Measurements from ENCODE around the gene ZNF385D. TPM values are rescaled to one million over a fixed set of nuclear protein-coding genes. Genes with fewer than 3 reads are reported as not detected.

Gene ZNF385D
- total and polyA plus RNA-seq, 5 donors from 2014 or later, result 2.7 TPM; not detected in 4

DNA sequence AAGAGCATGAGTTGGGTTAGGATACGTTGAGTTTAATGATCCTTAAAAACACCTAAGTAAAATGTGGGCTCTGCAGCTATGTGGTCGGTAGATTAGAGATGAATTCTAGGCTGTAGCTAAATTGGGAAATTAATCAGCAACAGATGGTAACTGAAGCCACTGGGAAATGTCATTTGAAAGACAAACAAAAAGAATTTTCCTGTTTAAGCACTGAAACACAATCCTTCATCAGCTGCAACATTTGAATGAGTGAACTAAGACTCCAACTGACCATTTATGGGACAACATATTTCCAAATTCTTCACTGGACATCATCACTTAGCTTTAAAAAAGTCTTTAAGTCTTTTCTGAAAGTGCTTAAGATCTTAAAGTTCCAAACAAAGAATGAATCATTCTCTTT lies 226.9 kb downstream of the ZNF385D start:
- H3K4me3 ChIP-seq (ENCODE audit: low read depth, low read length), result no peak overlapping the region
- Mint-ChIP-seq H3K9me3 (peaks cover 0 to 12% (median 4%) of the 10 kb centered on the region in 7 donors), H3K27ac (no peak overlapping the region), H3K4me1 (no peaks in the 10 kb centered on the region), H3K36me3 (no peaks in the 10 kb centered on the region), H3K27me3 (no peaks in the 10 kb centered on the region), H3K4me3 (no peak overlapping the region)
- H3K27ac ChIP-seq (ENCODE audit: insufficient read depth, low read length, poor library complexity, severe bottlenecking), result no peak overlapping the region
- peaks cover 0 to 3% of the 10 kb centered on the region in 2 experiments for H3K9me3 ChIP-seq (ENCODE audit: control insufficient read depth in 2 of 2, low read length in 2 of 2)
- ATAC-seq (ENCODE audit: low read depth in 2 of 2) (no peak), DNase-seq (no peak)
- no peaks in the 10 kb centered on the region for H3K4me1 ChIP-seq (ENCODE audit: control insufficient read depth, insufficient read depth, low read length, poor library complexity, severe bottlenecking)
- no peaks in the 10 kb centered on the region for H3K27me3 ChIP-seq (ENCODE audit: control insufficient read depth, insufficient read depth, low read length)
- no peaks in the 10 kb centered on the region for H3K36me3 ChIP-seq (ENCODE audit: control insufficient read depth, insufficient read depth, low read length)

DNA sequence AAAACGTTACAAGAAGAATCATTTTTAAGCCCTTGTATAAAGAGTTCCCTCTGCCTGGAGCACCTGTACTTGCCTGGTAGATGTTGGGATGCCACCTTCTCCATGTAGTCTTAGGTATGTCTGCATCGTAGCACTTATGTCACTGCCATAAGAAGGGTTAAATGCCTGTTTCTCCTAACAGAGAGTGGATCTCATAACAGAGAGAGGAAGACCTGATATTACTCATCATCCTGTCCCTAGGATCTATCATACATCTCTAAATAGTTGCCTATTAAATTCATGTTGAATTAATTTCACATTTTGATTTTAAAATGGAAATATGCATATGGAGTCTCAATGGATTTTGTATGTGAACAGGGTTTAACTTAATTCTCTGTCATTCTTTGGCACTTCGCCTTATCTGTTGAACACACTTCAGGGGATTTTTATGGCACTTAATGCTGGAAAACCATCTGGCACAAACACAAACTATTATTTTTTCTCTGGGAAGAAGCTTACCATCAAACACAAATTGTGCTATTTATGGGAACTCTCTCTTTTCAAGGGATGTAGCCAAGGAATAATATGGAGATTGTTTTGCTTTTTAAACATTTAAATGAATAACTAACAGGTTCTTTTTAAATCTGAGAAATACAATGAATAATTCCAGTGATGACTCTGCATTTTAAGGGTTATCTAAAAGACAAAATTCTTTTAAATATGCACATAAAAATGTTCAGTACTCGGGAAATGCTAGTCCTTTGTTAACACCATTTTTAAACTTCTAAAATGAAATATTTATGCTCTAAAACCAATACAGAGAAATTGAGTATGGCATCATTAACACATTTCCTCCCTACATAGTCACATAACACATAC lies 230.7 kb downstream of the ZNF385D start:
- ATAC-seq (ENCODE audit: low read depth in 2 of 2) (no peak), DNase-seq (no peak)
- Histone ChIP-seq H3K4me3 (ENCODE audit: low read depth, low read length) (no peak overlapping the region), H3K27ac (ENCODE audit: insufficient read depth, low read length, poor library complexity, severe bottlenecking) (no peak overlapping the region), H3K36me3 (ENCODE audit: control insufficient read depth, insufficient read depth, low read length) (no peaks in the 10 kb centered on the region), H3K27me3 (ENCODE audit: control insufficient read depth, insufficient read depth, low read length) (no peaks in the 10 kb centered on the region), H3K9me3 (ENCODE audit: control insufficient read depth in 2 of 2, low read length in 2 of 2) (no peaks in the 10 kb centered on the region), H3K4me1 (ENCODE audit: control insufficient read depth, insufficient read depth, low read length, poor library complexity, severe bottlenecking) (no peaks in the 10 kb centered on the region)
- no peaks in the 10 kb centered on the region for H3K27me3 Mint-ChIP-seq
- no peaks in the 10 kb centered on the region for H3K4me1 Mint-ChIP-seq
- no peak overlapping the region for H3K27ac Mint-ChIP-seq
- H3K9me3 Mint-ChIP-seq, result peaks cover 0 to 8% (median 4%) of the 10 kb centered on the region in 7 donors
- no peaks in the 10 kb centered on the region for H3K36me3 Mint-ChIP-seq
- no peak overlapping the region for H3K4me3 Mint-ChIP-seq

DNA sequence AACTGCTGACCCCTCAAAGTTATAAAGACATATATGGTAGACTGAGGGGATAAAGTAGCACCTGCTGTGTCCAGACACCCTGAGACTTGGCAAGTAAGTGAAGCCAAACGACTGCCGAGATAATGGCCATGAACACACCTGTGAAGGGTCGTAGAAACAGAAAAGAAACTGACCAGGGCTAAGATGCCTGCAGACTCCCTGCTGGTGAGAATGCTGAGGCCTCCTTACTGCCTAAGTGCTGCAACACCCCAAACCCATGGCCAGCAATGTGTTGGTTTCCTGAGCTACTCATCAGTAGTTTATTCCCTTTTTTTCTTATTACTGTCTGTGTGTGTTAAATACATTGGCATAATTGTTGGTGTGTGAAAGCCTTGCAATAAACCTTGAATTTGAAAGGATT lies 233.8 kb downstream of the ZNF385D start:
- Mint-ChIP-seq H3K36me3 (no peaks in the 10 kb centered on the region), H3K9me3 (peaks cover 0 to 8% (median 2%) of the 10 kb centered on the region in 7 donors), H3K27me3 (no peaks in the 10 kb centered on the region), H3K27ac (no peak overlapping the region), H3K4me1 (no peaks in the 10 kb centered on the region), H3K4me3 (no peak overlapping the region)
- H3K27me3 ChIP-seq (ENCODE audit: control insufficient read depth, insufficient read depth, low read length), result no peaks in the 10 kb centered on the region
- DNase-seq (no peak), ATAC-seq (ENCODE audit: low read depth in 2 of 2) (no peak)
- H3K9me3 ChIP-seq (ENCODE audit: control insufficient read depth in 2 of 2, low read length in 2 of 2), result no peaks in the 10 kb centered on the region
- no peaks in the 10 kb centered on the region for H3K36me3 ChIP-seq (ENCODE audit: control insufficient read depth, insufficient read depth, low read length)
- H3K27ac ChIP-seq (ENCODE audit: insufficient read depth, low read length, poor library complexity, severe bottlenecking), result no peak overlapping the region
- no peaks in the 10 kb centered on the region for H3K4me1 ChIP-seq (ENCODE audit: control insufficient read depth, insufficient read depth, low read length, poor library complexity, severe bottlenecking)
- no peak overlapping the region for H3K4me3 ChIP-seq (ENCODE audit: low read depth, low read length)

DNA sequence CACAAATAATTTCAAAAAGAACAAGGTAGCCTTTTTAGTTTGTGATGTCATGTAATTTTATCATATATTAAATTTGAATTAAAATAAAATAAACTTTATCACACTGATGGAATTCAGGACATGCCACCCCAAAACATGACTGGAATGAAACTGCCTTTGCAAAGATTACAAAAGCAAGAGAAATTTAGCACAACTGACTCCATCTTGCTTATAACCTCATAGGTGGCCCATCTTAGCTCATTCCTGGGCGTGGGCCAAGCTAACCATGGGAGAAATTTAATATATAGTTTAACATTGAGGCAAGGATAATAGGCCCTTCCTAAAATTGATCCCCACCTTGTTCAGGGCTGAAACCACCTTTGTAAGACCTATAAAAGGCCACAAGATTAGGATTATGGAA lies 235.6 kb downstream of the ZNF385D start:
- H3K27me3 ChIP-seq (ENCODE audit: control insufficient read depth, insufficient read depth, low read length), result no peaks in the 10 kb centered on the region
- DNase-seq (no peak), ATAC-seq (ENCODE audit: low read depth in 2 of 2) (no peak)
- H3K4me3 Mint-ChIP-seq, result no peak overlapping the region
- no peak overlapping the region for H3K27ac Mint-ChIP-seq
- H3K36me3 ChIP-seq (ENCODE audit: control insufficient read depth, insufficient read depth, low read length), result no peaks in the 10 kb centered on the region
- H3K9me3 ChIP-seq (ENCODE audit: control insufficient read depth in 2 of 2, low read length in 2 of 2), result no peaks in the 10 kb centered on the region
- H3K9me3 Mint-ChIP-seq, result peaks cover 0 to 9% (median 4%) of the 10 kb centered on the region in 7 donors
- no peaks in the 10 kb centered on the region for H3K4me1 ChIP-seq (ENCODE audit: control insufficient read depth, insufficient read depth, low read length, poor library complexity, severe bottlenecking)
- H3K4me3 ChIP-seq (ENCODE audit: low read depth, low read length), result no peak overlapping the region
- H3K27ac ChIP-seq (ENCODE audit: insufficient read depth, low read length, poor library complexity, severe bottlenecking), result no peak overlapping the region
- no peaks in the 10 kb centered on the region for H3K36me3 Mint-ChIP-seq
- no peaks in the 10 kb centered on the region for H3K4me1 Mint-ChIP-seq
- H3K27me3 Mint-ChIP-seq, result no peaks in the 10 kb centered on the region

DNA sequence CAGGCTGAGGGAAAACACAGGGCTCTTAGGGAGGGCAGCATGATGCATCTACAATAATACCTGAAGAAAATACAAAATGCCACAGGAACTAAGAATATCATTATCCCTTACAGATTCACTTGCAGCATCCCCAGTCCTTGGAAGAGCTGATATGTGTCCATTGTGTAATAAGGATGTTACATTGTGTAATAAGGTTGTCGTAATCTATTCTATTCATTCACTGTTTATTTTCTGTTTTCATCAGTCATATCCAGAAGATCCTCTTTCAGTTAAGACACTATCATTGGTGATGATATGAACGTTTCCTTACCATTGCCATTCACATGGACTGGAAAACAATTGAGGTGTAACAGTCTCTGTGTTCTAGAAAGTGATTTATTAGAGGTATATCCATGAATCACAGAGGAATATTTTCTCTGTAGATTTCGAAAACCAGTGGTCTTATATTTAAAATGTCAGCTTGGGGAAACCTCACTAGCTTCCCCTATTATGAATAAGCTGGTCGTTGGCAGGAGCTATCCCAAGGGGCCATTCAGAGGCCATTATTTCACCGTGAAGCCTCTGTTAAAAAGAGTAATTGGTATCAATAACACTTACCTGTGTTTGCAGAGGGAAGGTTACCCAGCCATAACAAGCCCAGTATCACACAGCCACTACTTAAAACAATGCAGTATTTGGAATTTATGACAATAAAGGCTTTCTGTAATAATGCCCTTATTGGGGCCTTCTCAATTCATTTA lies 241.1 kb downstream of the ZNF385D start:
- no peaks in the 10 kb centered on the region for H3K36me3 ChIP-seq (ENCODE audit: control insufficient read depth, insufficient read depth, low read length)
- H3K9me3 Mint-ChIP-seq, result peaks cover 2 to 16% (median 4%) of the 10 kb centered on the region in 7 donors
- no peak overlapping the region for H3K27ac Mint-ChIP-seq
- DNase-seq (no peak), ATAC-seq (ENCODE audit: low read depth in 2 of 2) (no peak)
- H3K27me3 ChIP-seq (ENCODE audit: control insufficient read depth, insufficient read depth, low read length), result no peaks in the 10 kb centered on the region
- no peaks in the 10 kb centered on the region for H3K4me1 Mint-ChIP-seq
- no peaks in the 10 kb centered on the region for H3K4me1 ChIP-seq (ENCODE audit: control insufficient read depth, insufficient read depth, low read length, poor library complexity, severe bottlenecking)
- no peaks in the 10 kb centered on the region for H3K36me3 Mint-ChIP-seq
- no peak overlapping the region for H3K4me3 Mint-ChIP-seq
- no peaks in the 10 kb centered on the region for H3K9me3 ChIP-seq (ENCODE audit: control insufficient read depth in 2 of 2, low read length in 2 of 2)
- no peaks in the 10 kb centered on the region for H3K27me3 Mint-ChIP-seq
- H3K4me3 ChIP-seq (ENCODE audit: low read depth, low read length), result no peak overlapping the region
- no peak overlapping the region for H3K27ac ChIP-seq (ENCODE audit: insufficient read depth, low read length, poor library complexity, severe bottlenecking)

DNA sequence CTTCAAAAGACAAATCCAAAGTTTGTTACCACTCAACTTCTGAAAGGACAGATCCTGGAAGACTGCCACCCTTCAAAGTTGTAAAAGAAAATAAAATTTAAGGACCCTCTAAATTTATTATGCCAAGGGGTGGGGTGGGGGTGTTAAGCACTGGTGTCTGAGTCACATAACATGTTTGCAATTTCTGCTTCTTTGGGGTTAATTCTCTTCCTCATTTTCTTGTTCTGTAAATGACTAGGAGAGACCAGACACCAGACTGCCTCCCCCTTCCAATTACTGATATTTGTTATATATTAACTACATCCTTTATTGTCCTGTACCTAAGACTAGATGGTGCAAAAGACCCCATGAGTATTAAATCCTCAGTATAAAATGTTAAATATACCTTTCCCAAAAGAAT lies 242.8 kb downstream of the ZNF385D start:
- Histone ChIP-seq H3K4me3 (ENCODE audit: low read depth, low read length) (no peak overlapping the region), H3K27ac (ENCODE audit: insufficient read depth, low read length, poor library complexity, severe bottlenecking) (no peak overlapping the region), H3K27me3 (ENCODE audit: control insufficient read depth, insufficient read depth, low read length) (no peaks in the 10 kb centered on the region), H3K36me3 (ENCODE audit: control insufficient read depth, insufficient read depth, low read length) (no peaks in the 10 kb centered on the region), H3K9me3 (ENCODE audit: control insufficient read depth in 2 of 2, low read length in 2 of 2) (no peaks in the 10 kb centered on the region), H3K4me1 (ENCODE audit: control insufficient read depth, insufficient read depth, low read length, poor library complexity, severe bottlenecking) (no peaks in the 10 kb centered on the region)
- ATAC-seq (ENCODE audit: low read depth in 2 of 2), result no peak
- Mint-ChIP-seq H3K9me3 (peaks cover 2 to 21% (median 4%) of the 10 kb centered on the region in 7 donors), H3K27me3 (no peaks in the 10 kb centered on the region), H3K27ac (no peak overlapping the region), H3K4me1 (no peaks in the 10 kb centered on the region), H3K36me3 (no peaks in the 10 kb centered on the region), H3K4me3 (no peak overlapping the region)
- no peak for DNase-seq

DNA sequence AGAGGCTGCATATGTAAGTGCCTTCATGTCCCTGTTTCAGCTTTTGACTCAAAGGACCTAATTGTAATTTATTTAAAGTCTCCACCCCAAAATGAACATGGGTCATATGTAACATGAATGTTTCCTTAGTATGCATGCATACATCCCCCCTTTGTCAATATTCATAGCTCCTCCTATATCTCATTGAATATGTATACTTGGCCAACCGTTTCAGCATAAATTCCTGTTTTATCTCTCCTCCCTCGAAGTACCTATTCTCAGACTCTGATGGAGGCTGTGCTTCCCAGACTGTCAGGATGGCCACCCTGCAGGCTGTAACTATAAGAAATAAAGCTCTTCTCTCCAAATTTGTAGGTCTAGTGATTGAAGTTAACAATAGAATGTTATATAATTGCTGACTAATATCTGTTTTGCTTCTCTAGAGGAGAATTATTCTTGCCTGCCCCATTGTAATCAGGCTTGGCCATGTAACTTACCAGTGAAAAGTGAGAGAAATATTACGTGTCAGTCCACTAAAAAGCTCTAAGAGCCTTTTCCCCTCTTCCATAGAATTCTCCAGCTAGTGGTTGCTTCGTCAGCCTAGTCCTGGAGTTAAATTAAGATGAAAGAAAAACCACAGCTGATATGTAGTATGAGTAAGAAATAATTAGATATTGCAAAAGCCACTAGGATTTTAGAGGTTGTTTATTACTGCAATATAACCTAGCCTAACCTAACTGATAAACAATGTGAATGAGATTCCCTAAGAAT lies 245.1 kb downstream of the ZNF385D start:
- H3K36me3 ChIP-seq (ENCODE audit: control insufficient read depth, insufficient read depth, low read length), result no peaks in the 10 kb centered on the region
- H3K9me3 Mint-ChIP-seq, result peaks cover 0 to 16% (median 4%) of the 10 kb centered on the region in 7 donors
- ATAC-seq (ENCODE audit: low read depth in 2 of 2) (no peak), DNase-seq (no peak)
- H3K4me1 ChIP-seq (ENCODE audit: control insufficient read depth, insufficient read depth, low read length, poor library complexity, severe bottlenecking), result no peaks in the 10 kb centered on the region
- no peaks in the 10 kb centered on the region for H3K27me3 Mint-ChIP-seq
- no peaks in the 10 kb centered on the region for H3K9me3 ChIP-seq (ENCODE audit: control insufficient read depth in 2 of 2, low read length in 2 of 2)
- no peak overlapping the region for H3K27ac ChIP-seq (ENCODE audit: insufficient read depth, low read length, poor library complexity, severe bottlenecking)
- no peak overlapping the region for H3K4me3 ChIP-seq (ENCODE audit: low read depth, low read length)
- H3K36me3 Mint-ChIP-seq, result no peaks in the 10 kb centered on the region
- H3K27me3 ChIP-seq (ENCODE audit: control insufficient read depth, insufficient read depth, low read length), result no peaks in the 10 kb centered on the region
- no peaks in the 10 kb centered on the region for H3K4me1 Mint-ChIP-seq
- H3K4me3 Mint-ChIP-seq, result no peak overlapping the region
- H3K27ac Mint-ChIP-seq, result no peak overlapping the region

Data from CD4-positive, CD25-positive, alpha-beta regulatory T cell (primary cell).